ENCODE results near the gene GOLGA3. TPM values are rescaled to one million over a fixed set of nuclear protein-coding genes. Genes with fewer than 3 reads are reported as not detected.

Gene GOLGA3
- total and polyA plus RNA-seq, 12 donors, result 10.8 to 46.1 (median 34.8) TPM

DNA sequence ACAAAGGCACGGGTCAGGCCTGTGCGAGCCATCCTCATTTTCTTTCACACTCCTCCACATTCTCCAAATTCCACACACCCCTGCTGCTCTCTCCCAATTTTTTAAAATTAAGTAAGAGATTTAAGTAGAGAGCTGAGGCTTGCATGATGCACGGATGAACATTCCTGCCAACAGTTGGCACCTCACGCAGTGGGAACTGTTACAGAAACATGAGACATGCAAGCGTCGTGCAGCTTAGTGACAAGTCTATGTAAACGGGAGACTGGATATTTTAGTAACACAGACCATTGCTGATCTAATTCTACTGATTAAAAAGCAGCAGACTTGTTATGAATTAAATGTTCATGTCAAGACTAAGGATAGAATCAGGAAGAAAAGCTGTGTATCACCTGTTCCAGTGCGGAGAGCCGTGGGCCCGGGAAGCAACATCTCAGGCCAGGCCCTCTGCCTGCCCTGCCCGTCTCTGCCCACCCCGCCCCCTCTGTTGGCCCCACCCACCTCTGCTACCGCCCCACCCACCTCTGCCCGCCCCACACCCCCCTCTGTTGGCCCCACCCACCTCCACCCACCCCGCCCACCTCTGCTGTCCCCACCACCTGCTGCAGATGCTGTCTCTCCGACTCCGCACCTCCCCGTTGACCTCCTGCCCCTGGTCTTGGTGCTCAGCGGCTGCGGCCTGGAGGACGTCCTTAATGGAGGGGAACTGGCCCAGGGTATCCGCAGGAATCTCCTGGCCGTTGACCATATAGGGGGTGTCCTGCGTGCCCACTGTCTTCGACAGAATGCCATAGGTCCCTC, 21.2 kb downstream of the GOLGA3 start:
- Histone ChIP-seq H3K27ac (no peak overlapping the region), H3K4me3 (no peak overlapping the region), H3K27me3 (no peaks in the 10 kb centered on the region), H3K9me3 (no peaks in the 10 kb centered on the region), H3K36me3 (peaks cover 0 to 94% (median 39%) of the 10 kb centered on the region in 9 donors), H3K4me1 (peaks cover 0 to 4% (median 0%) of the 10 kb centered on the region in 9 donors)
- ATAC-seq (no peak), DNase-seq (no peak)
- TF ChIP-seq, protein P1, sequence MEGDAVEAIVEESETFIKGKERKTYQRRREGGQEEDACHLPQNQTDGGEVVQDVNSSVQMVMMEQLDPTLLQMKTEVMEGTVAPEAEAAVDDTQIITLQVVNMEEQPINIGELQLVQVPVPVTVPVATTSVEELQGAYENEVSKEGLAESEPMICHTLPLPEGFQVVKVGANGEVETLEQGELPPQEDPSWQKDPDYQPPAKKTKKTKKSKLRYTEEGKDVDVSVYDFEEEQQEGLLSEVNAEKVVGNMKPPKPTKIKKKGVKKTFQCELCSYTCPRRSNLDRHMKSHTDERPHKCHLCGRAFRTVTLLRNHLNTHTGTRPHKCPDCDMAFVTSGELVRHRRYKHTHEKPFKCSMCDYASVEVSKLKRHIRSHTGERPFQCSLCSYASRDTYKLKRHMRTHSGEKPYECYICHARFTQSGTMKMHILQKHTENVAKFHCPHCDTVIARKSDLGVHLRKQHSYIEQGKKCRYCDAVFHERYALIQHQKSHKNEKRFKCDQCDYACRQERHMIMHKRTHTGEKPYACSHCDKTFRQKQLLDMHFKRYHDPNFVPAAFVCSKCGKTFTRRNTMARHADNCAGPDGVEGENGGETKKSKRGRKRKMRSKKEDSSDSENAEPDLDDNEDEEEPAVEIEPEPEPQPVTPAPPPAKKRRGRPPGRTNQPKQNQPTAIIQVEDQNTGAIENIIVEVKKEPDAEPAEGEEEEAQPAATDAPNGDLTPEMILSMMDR (IDR thresholded peaks at IDR 0.05), result no peak
- intact Hi-C loops (cut with DNase I), result no loop called here
- 80 to 82% methylated on average over 25 of the region's 25 CpGs for WGBS, 2 donors

DNA sequence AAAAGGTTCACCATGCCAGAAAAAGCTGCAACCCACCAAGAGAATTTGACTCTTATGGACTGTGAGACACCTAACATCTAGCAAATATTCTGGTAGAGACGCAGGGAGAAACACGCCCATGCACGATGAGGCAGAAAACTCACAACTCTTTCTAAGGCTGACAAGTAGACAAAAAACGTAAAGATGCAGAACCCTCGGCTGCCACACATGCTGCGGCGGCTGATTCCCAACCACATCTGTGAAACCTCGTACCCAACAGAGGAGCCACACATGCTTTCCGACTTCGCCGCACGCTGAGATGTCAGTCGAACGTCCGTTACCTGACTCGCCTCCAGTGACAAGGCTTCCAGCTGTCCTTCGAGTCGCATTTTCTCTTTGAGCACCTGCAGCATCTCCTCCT, 21.8 kb downstream of the GOLGA3 start:
- Histone ChIP-seq H3K36me3 (peaks cover 0 to 95% (median 37%) of the 10 kb centered on the region in 9 donors), H3K4me1 (peaks cover 0 to 4% (median 0%) of the 10 kb centered on the region in 9 donors), H3K4me3 (no peak overlapping the region), H3K27ac (no peak overlapping the region), H3K27me3 (no peaks in the 10 kb centered on the region), H3K9me3 (no peaks in the 10 kb centered on the region)
- intact Hi-C loops (cut with DNase I), result no loop called here
- TF ChIP-seq, protein P1 (IDR thresholded peaks at IDR 0.05), result no peak
- 88 to 92% methylated on average over 18 of the region's 18 CpGs for WGBS, 2 donors
- DNase-seq (no peak), ATAC-seq (no peak)

DNA sequence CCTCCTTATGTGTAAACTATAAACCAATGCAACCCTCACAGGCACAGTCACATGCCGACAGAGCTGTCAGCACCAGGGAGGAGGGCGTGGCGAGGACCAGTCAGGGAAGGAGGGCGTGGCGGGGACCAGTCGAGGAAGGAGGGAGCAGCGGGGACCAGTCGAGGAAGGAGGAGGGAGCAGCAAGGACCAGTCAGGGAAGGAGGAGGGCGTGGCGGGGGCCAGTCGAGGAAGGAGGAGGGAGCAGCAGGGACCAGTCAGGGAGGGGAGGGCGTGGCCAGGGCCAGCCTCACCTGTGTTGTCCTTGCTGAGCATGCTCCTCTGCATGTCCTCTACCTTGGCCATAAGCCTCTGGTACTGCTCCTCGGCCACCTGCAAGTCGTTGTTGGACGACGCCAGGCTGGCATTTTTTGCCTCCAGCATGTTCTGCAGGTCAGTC, 24.2 kb downstream of the GOLGA3 start:
- TF ChIP-seq, protein P1 (IDR thresholded peaks at IDR 0.05), result no peak
- Histone ChIP-seq H3K9me3 (no peaks in the 10 kb centered on the region), H3K27me3 (no peaks in the 10 kb centered on the region), H3K36me3 (peaks cover 0 to 96% (median 61%) of the 10 kb centered on the region in 9 donors), H3K27ac (no peak overlapping the region), H3K4me1 (peaks cover 0 to 4% (median 0%) of the 10 kb centered on the region in 9 donors), H3K4me3 (no peak overlapping the region)
- ATAC-seq, result peak in 4 of 8 donors; percentile 15 to 37 (median 20)
- DNase-seq, result no peak
- 79 to 80% methylated on average over 13 to 16 of the region's 16 CpGs for WGBS, 2 donors
- intact Hi-C loops (cut with DNase I), result no loop called here

DNA sequence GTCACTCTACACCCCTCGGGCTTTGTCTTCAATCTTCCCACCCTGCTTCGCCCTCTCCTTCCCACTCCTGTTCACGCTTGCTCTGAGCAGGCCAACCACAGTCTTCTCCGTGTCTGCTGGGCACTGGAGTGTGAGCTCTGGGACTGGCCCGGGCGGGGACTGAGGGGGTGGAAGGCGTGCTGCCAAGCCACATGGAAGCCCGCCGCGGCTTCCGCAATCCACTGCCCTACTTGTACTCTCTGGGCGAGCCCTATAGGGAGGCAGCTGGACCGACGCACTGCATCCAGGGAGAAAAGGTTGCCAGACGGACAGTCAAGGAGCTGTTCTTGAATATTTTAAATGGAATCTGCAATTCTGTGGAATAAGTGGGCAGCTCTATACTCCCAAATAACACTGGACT, 24.8 kb downstream of the GOLGA3 start:
- WGBS, 2 donors, result 77 to 82% methylated on average over 15 of the region's 15 CpGs
- TF ChIP-seq, protein P1 (IDR thresholded peaks at IDR 0.05), result no peak
- ATAC-seq, result peak; percentile 27 to 79 (median 60)

More for the DNA sequence above, 24.8 kb downstream of the GOLGA3 start:
- no peak overlapping the region for H3K4me3 ChIP-seq
- peaks cover 0 to 96% (median 66%) of the 10 kb centered on the region in 9 donors for H3K36me3 ChIP-seq
- no peak overlapping the region for H3K27ac ChIP-seq
- H3K4me1 ChIP-seq, result peaks cover 0 to 4% (median 0%) of the 10 kb centered on the region in 9 donors
- no peaks in the 10 kb centered on the region for H3K9me3 ChIP-seq
- peak in 1 of 2 donors; percentile 43 for DNase-seq
- intact Hi-C loops (cut with DNase I), result no loop called here
- no peaks in the 10 kb centered on the region for H3K27me3 ChIP-seq

All from heart right ventricle (tissue), 16 donors.